Neuron (in vitro differentiated cells): ENCODE measurements around the gene HAX1.
A peak's percentile ranks its signal among the peaks of the same experiment; 100 is the strongest.
"Not testable (repeated sequence)": the region's sequence is repeated elsewhere in the genome, so short reads cannot be mapped to it uniquely, and the experiment has no call there.

ENCODE experiments used
- H2AFZ ChIP-seq: one replicate; pipeline ENCODE4 v1.6.1; 2013; ENCODE audit warnings: low read depth, mild to moderate bottlenecking, inconsistent platforms, low read length, moderate library complexity
- H3K27me3 ChIP-seq: one replicate; pipeline ENCODE4 v1.6.1; 2013; ENCODE audit warnings: low read length; ENCODE audit not compliant: insufficient read depth
- H3K36me3 ChIP-seq: one replicate; pipeline ENCODE4 v1.6.1; 2013; ENCODE audit warnings: low read length; ENCODE audit not compliant: insufficient read depth
- H3K4me1 ChIP-seq: one replicate; pipeline ENCODE4 v1.6.1; 2013; ENCODE audit warnings: low read length; ENCODE audit not compliant: insufficient read depth
- H3K4me3 ChIP-seq: 2 replicates; pipeline ENCODE4 v1.5.1; 2013; ENCODE audit warnings: mild to moderate bottlenecking, low read length, moderate library complexity
- H3K9me3 ChIP-seq: one replicate; pipeline ENCODE4 v1.6.1; 2013; ENCODE audit warnings: low read length

HAX1 gene

DNA sequence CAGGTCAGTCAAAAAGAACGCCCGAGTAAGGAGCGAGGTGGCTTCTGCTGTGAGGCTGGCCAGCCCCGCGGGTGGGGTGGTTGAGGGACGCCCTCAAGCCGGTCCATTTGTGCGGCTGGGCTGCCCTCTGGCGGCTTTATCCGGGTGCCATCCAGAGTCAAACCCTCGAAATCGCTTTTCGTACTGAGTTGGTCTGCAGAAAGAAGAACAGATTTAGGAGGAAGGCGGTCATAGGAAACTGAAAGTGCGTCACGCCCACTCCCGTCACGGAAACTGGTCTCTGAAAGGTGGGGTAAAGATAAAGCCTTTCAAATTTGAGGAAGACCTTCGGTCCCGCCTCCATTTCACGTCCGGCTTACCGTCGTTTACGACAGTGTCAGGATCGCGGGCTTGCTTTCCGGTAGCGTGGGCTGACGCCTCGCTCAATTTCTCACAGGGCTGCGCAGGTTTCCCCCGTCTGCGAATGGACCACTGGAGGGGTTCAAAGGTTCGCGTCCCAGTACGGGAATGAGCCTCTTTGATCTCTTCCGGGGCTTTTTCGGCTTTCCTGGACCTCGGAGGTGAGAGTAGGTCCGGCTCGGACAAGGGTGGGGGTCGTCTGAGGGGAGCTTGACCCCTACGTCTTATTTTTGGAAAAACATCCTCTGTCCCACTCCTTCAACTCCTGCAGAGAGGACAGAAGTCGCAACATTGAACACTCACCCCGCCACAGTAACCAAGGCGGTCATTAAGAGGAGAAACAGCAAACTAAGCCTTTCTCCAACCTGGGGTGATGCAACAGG is at the start of gene HAX1:
Gene HAX1, plus strand, starts transcription at position 413 of the 782 bp plus-strand sequence. Its CDS starts 95 bp downstream, at position 508.
- Histone ChIP-seq H3K4me3 (peak within 1 kb of the TSS; percentile 96), H2AFZ (peak within 1 kb of the TSS; percentile 68), H3K27me3 (no peaks in the 10 kb centered on the region), H3K4me1 (peaks cover 11% of the 10 kb centered on the region), H3K9me3 (peaks cover 2% of the 10 kb centered on the region), H3K36me3 (peaks cover 38% of the 10 kb centered on the region)

DNA sequence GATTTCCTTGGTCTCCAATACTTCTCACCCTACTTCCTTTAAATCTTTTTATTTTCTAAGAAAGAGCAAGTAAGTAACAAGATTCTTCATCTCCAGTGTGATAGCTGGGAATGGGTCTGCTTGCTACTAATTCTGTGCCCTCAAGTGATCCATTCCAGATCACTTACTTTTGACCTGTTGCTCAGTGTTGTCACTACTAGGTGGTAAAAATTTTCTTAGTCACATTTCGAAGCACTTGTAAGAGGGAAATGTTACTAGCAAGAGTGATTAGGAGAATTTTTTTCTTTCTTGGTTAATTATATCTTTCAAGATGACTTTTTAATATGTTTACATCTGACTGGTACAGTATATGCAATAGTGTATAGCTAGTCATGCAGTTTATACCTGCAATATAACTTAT is 49.5 kb upstream of the HAX1 start:
- peaks cover 47% of the 10 kb centered on the region for H3K36me3 ChIP-seq
- H3K4me1 ChIP-seq = peaks cover 24% of the 10 kb centered on the region
- no peaks in the 10 kb centered on the region for H3K9me3 ChIP-seq
- H2AFZ ChIP-seq = no peak overlapping the region
- H3K4me3 ChIP-seq = peak overlapping the region; percentile 67
- H3K27me3 ChIP-seq = no peaks in the 10 kb centered on the region

DNA sequence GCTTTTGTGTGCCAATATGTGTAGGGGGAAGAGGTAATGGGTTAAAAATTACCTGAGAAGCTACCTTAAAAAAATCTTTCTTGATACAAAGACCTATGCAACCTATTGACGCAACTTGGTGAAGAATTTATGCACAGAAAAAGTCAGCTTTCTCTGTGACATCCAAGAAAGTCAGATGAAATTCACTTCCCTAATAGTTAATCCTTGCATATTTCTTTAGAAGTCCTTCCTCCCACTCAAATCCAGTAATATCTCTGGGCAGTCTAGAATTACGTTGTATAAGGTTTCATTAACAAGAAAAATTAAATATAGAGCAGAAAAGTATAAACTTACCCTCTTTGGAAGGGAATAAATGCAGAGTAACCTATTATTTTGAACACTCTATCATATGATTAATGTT is 48.8 kb upstream of the HAX1 start:
- Histone ChIP-seq H3K27me3 (no peaks in the 10 kb centered on the region), H2AFZ (no peak overlapping the region), H3K9me3 (no peaks in the 10 kb centered on the region), H3K4me3 (no peak overlapping the region), H3K4me1 (peaks cover 21% of the 10 kb centered on the region), H3K36me3 (peaks cover 46% of the 10 kb centered on the region)

DNA sequence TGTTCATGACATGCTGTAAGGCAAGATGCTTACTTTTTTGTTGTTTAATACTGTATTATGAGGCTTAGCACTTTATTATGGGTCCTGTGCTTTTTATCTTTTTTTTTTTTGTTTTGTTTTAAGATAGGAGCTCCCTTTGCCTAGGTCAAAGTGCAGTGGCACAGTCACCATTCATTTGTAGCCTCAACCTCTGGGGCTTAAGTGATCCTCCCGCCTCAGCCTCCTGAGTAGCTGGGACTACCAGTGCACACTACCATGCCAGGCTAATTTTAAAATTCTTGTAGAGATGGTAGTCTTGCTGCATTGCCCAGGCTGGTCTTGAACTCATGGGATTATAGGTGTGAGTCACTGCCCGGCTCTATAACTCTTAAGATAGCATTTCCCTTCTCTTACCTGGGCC is 47.1 kb upstream of the HAX1 start:
- Histone ChIP-seq H3K9me3 (no peaks in the 10 kb centered on the region), H3K4me1 (peaks cover 10% of the 10 kb centered on the region), H2AFZ (no peak overlapping the region), H3K4me3 (no peak overlapping the region), H3K36me3 (peaks cover 52% of the 10 kb centered on the region), H3K27me3 (no peaks in the 10 kb centered on the region)

- H3K9me3 ChIP-seq, H2AFZ ChIP-seq, H3K4me3 ChIP-seq, H3K27me3 ChIP-seq, H3K4me1 ChIP-seq: not testable (repeated sequence)
- peaks cover 86% of the 10 kb centered on the region for H3K36me3 ChIP-seq
These were observed 41.3 kb upstream of the HAX1 start for GRCh38 chr1:154231112-154231511.

DNA sequence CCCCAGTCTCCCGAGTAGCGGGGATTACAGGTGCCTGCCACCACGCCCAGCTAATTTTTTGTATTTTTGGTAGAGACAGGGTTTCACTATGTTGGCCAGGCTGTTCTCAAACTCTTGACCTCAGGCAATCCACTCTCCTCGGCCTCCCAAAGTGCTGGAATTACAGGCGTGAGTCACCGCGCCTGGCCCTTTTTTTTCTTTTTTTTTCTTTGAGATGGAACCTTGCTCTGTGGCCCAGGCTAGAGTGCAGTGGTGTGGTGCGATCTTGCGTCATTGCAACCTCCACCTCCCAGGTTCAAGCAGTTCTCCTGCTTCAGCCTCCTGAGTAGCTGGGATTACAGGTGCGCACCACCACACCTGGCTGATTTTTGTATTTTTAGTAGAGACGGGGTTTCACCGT is 39.3 kb upstream of the HAX1 start:
- not testable (repeated sequence) for H3K9me3 ChIP-seq, H3K27me3 ChIP-seq, H3K4me3 ChIP-seq, H2AFZ ChIP-seq, H3K4me1 ChIP-seq
- H3K36me3 ChIP-seq = peaks cover 87% of the 10 kb centered on the region

DNA sequence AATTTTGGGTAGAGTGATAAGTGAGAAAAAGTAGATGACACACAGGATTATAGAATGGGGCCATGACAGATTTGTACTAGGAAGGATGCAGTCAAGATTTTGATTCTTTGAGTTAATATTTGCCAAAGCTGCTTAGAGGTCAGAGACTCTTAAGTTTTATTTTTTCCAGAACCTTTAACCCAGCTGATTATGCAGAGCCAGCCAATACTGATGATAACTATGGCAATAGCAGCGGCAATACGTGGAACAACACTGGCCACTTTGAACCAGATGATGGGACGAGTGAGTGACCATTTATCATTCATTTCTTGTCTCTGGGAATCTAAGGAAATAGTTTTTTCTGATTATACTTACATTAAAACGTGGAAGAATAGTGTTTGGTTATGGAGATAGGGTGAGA is 35.6 kb upstream of the HAX1 start:
- Histone ChIP-seq H3K4me3 (no peak overlapping the region), H3K36me3 (peaks cover 83% of the 10 kb centered on the region), H2AFZ (no peak overlapping the region)

DNA sequence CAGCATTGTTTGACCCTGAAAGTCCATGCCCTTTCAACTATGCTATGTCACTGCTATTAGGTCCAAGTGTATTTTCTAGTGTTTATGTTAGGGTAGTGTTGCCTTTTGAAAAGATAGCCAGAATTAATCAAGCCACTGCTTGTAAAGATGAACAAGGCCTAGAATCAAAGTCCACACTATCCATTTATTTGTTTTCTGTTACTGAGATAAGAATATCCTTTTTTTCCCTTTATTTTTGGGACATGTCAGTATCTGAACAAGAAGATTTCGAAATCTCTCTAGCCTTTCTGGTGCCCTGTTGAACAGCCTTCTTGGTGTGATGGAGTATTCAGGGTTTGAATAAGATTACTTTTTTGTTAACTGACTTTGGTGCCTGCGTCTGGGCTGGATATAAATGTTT is 35.0 kb upstream of the HAX1 start:
- H3K9me3 ChIP-seq = no peaks in the 10 kb centered on the region
- no peak overlapping the region for H2AFZ ChIP-seq
- peaks cover 83% of the 10 kb centered on the region for H3K36me3 ChIP-seq
- H3K27me3 ChIP-seq = no peaks in the 10 kb centered on the region
- no peaks in the 10 kb centered on the region for H3K4me1 ChIP-seq
- no peak overlapping the region for H3K4me3 ChIP-seq

More for the DNA sequence above, 35.6 kb upstream of the HAX1 start:
- Histone ChIP-seq H3K4me1 (no peaks in the 10 kb centered on the region), H3K9me3 (no peaks in the 10 kb centered on the region), H3K27me3 (no peaks in the 10 kb centered on the region)

- Histone ChIP-seq H3K27me3 (no peaks in the 10 kb centered on the region), H3K36me3 (peaks cover 85% of the 10 kb centered on the region), H3K4me3 (no peak overlapping the region), H2AFZ (no peak overlapping the region), H3K9me3 (no peaks in the 10 kb centered on the region), H3K4me1 (no peaks in the 10 kb centered on the region)
These were observed 34.4 kb upstream of the HAX1 start for GRCh38 chr1:154237880-154238506.

DNA sequence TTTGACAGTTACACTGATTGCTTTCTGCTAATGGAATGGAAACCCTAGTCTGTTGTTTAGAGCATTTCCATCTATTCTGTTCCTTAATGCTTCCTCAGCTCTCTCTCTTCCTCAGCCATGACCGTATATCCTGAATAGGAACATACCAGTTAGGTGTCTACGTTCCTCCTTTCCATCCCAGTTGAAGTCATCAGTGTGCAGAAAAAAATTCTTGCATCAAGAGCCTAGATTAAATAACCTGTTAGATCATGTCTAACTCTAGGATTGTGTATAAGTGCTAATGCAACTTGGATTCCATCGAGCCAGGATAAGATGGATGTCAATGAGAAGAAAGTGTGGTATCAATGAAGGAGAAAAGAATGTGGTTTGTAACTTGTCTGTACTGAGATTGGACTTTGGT is 32.9 kb upstream of the HAX1 start:
- H3K4me1 ChIP-seq = no peaks in the 10 kb centered on the region
- no peaks in the 10 kb centered on the region for H3K27me3 ChIP-seq
- no peaks in the 10 kb centered on the region for H3K9me3 ChIP-seq
- H3K36me3 ChIP-seq = peaks cover 91% of the 10 kb centered on the region
- no peak overlapping the region for H2AFZ ChIP-seq
- H3K4me3 ChIP-seq = no peak overlapping the region

GRCh38 chr1:154240294-154240833 is 32.1 kb upstream of the HAX1 start:
- H3K36me3 ChIP-seq = peaks cover 91% of the 10 kb centered on the region
- H2AFZ ChIP-seq = no peak overlapping the region
- H3K4me3 ChIP-seq = no peak overlapping the region

DNA sequence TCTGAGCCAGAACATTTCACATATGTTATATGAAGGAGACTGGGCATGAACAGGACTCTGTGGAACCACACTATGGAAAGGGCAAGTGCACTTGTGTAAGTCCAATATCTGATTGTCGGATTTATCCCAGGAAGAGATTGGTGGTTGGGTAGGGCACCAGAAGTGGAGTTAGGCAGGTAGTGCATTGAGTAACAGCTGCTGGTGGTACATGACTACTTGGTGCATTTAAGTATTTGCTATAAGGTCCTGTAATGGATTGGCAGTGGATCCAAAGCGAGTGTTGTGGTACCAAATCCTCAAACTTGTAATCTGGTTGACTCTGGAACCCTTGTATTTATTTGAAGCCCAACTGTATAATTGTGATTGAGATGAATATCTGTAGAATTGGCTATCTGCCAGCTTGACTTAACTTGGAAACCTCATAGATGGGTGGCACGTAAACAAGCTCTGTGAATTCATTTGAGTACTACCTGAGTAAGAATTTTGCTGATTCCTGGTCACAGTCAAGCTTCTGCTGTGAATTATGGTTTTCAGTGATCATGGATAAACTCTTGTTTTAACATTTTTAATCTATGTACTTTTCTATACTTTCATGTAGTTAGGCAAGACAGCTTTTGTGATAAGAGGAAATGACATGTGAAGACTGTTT is 30.6 kb upstream of the HAX1 start:
- Histone ChIP-seq H2AFZ (no peak overlapping the region), H3K27me3 (no peaks in the 10 kb centered on the region), H3K4me1 (no peaks in the 10 kb centered on the region), H3K9me3 (no peaks in the 10 kb centered on the region), H3K36me3 (peaks cover 91% of the 10 kb centered on the region), H3K4me3 (no peak overlapping the region)

More at GRCh38 chr1:154240294-154240833, 32.1 kb upstream of the HAX1 start:
- no peaks in the 10 kb centered on the region for H3K9me3 ChIP-seq
- no peaks in the 10 kb centered on the region for H3K27me3 ChIP-seq
- H3K4me1 ChIP-seq = no peaks in the 10 kb centered on the region

DNA sequence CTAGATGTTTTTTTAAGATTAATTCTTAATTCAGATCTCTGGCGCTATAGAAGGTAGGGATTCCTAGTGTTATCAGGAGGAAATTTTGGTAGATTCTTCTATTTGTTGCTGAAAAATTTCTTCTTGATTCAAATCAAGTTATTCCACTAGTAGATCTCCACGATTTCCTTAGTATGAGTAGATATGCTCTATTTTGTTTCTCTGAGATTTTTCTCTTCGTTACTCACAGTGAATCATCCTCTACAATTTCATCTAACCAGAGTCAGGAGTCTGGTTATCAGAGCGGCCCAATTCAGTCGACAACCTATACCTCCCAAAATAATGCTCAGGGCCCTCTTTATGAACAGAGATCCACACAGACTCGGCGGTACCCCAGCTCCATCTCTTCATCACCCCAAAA is 18.8 kb upstream of the HAX1 start:
- Histone ChIP-seq H3K27me3 (no peaks in the 10 kb centered on the region), H3K4me3 (no peak overlapping the region), H3K36me3 (peaks cover 93% of the 10 kb centered on the region), H2AFZ (no peak overlapping the region), H3K4me1 (no peaks in the 10 kb centered on the region), H3K9me3 (no peaks in the 10 kb centered on the region)
